GM21737 (cell line): ENCODE measurements around the gene BCL7A.
"Not testable (repeated sequence)": the region's sequence is repeated elsewhere in the genome, so short reads cannot be mapped to it uniquely, and the experiment has no call there.

Experiments used
- ATAC-seq: cut with Tn5 transposase; IDR thresholded peaks from one replicate; pipeline ENCODE4 v1.9.1; 2021; ENCODE audit warnings: mild to moderate bottlenecking, moderate library complexity; ENCODE audit not compliant: unreplicated experiment

BCL7A gene

DNA sequence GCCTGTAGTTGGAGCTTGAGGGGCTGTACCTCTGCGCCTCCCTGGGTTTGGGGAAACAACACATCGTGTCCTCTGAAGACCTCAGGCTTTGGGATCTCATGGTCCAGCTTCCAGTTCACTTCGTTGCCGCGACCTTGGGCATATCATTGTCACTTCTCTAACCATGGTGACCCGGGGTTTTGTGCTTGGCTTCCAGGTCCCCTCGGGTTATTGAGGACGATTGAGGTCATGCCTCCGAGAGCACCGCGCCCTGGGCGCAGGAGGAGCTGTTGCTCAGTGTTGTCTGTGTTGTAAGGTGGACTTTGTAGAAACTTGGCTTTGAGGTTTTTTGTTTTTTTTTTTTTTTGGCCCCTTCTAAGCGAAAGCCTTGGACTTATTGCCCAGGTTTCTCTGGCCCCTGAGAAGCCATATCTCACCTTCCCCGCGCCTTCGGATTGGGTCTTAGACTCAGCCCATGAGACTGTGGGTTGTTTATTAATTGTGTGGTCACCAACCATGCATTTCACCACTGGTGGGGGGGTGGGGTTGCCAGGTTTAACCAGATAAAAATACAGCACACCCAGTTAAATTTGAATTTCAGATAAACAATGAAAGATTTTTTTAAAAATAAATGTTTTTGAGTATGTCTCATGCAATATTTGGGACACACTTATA lies 2.6 kb downstream of the BCL7A start:
- ATAC-seq, result peak; percentile 44

DNA sequence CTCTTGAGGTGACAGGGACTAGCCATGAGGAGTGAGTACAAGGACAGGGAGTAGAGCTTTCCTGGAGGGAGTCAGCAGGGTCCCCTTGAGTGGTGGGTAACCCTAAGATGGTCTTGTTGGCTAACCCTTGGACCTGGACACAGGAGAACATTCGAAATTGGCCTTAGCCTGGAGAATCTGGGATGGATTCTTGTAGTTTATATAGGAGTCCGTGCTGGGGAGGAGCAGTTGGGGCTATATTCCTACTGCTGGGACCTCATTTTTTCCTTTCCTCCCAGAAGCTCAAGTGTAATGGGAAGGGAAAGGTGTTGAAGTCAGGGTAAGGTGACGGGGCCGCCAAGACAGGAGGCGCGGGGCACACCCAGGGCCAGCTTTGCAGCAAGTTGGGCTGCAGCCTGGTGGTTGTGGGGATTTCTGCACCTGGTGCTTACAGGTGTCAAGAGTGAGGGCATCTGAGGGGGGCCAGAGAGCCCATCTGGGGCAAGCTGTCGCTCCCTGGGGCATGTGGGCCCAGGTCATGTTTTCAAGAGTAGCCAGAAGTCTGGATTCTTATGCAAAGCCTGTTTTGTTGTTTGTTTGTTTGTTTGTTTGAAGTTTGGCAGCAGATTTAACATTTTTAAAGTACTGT lies 5.1 kb downstream of the BCL7A start:
- no peak for ATAC-seq

DNA sequence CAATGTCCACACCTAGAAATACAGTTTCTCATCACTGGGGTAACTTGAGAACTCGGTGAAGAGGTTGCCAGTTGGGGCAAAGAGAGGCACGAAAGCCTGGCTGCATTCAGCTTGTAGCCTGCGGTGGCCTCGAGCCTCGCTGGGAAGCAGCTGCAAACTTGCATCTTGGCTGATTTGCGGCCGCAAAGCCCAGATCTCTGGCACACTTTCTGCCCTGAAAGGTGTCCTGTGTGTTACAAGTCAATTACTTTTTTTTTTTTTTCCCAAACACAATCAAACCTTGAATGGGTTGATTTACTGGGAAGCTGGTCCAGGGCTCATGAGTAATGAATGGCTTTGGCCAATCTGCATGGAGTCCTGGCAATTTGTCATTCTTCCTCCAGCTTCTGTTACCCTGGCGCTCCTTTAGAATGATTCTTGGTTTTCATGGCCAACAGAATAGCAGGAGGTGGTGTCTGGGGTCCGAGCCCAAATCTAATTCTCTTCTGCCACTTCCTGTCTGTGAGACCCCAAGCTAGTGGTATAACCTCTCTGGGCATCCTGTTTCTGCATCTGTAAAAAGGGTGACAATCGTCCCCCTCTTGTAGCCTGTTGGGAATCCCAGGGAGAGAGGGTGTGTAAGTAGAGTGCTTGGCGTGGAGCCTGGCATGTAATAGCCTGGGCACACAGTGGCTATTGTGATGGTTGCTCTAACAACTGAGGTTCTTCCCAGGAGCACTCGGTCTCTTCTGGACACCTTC lies 6.7 kb downstream of the BCL7A start:
- no peak for ATAC-seq

DNA sequence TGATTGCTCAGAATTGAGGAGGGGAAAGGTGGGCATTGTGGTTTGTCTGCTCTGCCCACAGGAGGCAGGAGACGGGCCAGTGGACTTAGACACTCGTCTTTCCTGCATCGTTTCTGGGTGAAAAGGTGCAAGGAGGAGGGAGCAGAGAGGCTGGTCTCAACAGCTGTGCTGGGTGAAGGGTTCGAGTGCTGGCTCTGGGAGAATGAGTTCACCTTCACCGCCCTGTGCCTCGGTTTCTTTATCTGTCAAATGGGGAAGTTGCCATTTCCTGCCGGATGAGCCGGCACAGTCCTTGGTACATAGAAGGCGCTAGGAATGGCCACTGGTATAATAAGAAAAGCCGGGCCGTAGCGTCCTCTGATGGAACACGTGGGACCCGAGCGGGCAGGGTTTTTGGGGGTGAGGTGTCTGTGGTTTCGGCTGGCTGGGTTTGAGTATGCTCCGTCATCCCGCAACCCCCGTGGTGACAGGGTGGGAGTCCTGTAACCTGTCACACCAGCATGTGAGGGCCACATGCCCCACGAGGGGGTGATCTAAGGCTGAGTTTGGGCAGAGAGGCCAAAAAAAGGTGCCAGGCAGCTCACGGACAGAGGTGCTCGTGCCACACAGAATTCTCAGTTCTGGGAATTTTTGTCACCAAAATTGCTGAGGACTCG lies 7.3 kb downstream of the BCL7A start:
- no peak for ATAC-seq

DNA sequence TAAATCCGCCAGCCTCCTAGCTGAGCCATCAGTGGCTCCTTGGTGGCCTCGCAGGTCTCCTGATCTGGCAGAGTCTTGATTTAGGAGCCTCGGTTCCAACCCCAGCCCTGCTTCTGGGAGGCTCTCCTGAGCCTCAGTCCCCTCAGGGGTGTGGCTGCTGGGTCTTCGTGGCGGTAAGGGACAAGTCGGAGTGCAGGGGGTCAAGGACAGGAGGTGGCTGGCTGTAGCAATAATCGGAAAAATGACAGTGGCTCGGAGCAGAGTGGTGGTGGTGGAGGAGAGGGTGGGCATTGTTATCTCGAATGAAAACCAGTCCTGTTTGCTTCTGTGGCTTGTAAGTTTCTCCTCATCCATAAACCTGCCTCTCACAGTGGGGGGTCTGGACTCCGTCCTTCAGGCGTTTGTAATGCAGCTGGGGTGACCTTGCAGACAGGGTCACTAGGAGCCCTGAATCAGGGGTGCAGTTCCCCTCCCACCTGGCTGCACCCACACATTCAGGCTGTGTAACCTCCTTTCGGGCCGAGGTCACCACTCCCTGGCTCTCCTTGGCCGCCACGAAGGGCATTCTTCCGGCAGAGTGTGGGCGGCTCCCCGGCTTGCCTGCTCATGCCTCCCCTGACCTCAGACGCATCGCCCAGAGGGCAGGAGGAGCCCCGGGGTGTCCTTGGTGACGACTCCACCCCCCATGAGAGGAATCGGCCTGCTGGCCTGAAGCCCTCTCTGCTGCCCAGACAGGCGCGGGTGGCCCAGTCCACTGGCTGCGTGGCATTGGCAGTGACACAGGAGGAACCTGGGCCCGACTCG lies 8.1 kb downstream of the BCL7A start:
- ATAC-seq, result no peak

DNA sequence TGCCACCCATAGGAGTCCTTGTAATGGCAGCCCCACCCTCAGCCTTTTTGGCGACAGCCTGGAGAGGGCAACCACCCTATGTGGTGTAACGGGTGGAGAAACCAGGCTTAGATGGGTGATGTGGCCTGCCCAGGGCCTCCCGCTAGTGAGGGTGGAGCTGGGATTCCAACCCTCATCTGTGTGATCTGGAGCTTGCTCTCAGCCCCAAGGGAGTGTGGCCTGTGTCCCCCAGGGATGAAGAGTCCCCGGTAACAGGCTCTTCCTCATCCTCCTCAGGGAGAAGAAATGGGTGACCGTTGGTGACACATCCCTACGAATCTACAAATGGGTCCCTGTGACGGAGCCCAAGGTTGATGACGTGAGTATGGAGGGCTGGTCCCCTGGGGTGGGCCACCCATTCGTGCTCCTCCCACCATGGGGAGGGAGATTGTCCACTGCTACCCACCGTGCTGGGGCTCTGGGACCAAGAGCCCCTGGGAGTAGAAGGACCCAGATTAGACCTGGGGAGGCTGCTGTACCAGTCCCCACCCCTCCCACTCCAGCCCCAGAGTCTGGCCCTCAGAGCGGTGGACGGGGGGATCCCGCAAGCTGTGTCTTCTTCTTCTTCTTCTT lies 8.8 kb downstream of the BCL7A start:
- ATAC-seq, result no peak

DNA sequence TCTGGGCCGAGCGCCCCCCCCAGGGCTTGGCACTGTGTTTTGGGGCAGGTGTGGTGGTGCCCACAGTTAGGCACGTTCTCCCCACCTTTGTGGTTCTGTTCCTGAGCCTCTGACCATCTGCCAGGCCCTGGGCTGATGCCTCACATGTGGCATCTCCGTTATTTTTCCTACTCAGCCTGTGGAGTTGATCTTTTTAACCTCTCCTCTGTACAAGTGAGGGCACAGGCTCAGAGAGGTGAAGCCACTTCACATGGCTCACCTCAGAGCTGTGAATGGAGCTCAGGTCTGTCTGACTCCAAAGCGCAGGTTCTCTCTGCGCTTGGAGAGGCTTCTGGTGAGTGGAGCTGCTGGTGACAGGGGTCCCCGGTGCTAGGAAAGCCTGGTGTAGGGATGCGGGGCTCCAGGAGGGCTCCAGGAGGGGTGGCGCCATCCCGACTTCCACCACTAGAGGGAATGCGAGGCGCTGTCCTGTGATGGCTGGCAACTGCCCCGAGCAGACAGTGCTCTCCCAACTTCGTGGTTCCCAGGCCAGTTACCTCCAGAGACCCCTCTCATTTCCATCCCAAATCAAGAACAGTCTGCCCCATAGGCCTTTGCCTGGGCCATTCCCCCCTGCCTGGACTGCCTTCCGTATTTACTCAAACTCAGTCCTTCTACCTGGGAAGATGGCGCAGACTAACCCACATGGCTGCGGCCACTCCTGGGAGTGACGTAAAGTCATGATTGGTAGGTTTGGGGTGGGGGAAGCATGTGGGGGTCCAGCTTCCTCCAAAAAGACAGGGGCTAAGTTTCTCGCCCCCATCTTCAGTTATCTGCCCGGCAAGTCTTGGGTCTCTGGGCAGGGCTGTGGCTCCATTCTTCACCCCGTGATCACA lies 9.9 kb downstream of the BCL7A start:
- ATAC-seq, result no peak

DNA sequence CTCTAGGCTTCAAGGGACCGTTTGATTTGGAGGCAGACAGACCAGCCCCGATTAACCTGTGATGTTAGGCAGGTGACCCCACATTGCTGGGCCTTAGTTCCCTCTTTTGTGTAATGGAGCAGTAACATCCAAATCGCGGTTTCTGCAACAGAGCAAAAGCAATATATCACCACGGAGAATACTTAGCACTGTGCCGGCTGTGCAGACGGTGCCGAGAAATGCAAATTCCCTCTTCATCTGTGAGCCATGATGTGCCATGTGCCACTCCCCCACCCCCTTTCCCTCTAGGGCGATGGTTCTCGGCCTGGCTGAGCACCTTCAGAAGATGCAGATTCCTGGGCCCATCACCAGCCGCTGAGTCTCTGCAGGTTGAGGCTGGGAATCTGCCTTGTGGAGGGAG lies 10.9 kb downstream of the BCL7A start:
- ATAC-seq, result no peak

DNA sequence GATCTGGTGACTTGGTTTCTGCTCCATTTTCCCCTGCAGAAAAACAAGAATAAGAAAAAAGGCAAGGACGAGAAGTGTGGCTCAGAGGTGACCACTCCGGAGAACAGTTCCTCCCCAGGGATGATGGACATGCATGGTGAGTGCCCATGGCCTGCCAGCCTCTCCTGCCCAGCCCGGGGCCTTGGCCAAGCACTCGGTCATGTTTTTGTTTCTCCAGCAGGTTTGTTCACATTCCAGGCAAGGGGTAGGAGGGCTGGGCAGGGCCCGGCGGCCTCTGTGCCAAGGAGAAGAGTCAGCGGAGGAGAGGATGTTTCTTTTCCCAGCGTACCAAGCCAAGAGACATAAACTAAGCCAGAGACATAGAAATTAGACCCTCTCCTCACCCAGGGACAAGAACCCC lies 13.6 kb downstream of the BCL7A start:
- ATAC-seq, result no peak

DNA sequence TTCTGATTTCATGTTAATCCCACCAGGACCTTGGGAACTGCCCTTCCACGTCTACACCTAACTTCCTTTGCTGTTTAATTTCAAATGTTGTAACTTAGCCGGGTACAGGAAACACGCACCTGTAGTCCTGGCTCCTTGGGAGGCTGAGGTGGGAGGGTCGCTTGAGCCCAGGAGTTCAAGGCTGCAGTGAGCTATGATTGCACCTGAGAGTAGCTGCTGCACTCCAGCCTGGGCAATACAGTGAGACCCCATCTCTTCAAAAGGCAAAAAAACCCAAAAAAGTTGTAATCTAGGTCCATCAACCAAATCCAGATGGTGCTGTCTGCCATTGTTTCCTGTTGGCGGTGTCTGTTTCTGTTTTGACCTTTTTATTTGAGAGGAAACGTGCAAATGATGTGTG lies 14.5 kb downstream of the BCL7A start:
- no peak for ATAC-seq

DNA sequence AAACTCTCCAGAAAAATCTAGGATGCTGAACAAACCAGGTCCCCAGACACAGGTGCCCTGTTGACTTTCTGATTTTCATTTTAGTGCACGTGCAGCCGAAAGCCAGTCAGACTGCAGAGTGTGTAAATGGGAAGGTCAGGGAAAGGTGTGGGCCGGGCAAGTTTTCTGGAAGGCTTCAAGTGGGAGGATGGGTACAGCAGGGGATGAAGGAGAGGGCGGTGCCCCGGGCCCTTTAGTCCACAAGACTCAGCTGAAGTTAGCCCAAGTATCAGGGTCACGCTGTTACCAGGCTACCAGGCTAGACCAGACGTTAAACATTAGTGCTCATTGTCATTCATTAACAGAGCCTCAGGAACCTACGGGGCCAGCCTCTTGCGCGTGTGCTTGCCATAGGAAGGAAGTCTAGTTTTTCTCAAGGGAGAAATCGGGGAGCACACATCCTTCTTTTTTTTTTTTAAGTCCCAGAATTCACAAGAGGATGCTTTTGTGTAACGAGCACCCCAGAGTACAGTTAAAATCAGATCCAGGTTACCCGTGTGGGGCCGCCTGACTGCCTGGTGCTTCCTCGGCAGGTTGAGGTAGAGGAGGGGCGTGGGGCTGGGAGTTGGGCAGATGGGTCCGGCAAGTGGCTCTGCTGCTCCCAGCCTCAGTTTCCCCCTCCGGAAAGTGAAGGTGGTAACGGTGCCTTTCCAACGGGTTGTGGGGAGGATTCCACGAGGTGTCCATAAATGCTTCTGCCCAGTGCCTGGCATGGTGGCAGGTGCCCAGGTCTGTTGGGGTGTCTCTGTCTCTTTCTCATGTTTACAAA lies 19.1 kb downstream of the BCL7A start:
- no peak for ATAC-seq

DNA sequence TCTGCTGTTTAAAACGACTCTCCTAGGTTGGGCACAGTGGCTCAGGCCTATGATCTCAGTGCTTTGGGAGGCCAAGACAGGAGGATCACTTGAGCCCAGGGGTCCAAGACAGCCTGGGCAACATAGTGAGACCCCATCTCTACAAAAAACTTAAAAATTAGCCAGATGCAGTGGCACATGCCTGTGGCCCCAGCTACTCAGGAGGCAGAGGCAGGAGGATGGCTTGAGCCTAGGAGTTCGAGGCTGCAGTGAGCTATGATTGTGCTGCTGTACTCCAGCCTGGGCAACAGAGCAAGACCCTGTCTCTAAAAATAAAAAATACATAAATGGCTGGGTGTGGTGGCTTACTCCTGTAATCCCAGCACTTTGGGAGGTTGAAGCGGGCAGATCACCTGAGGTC lies 19.8 kb downstream of the BCL7A start:
- not testable (repeated sequence) for ATAC-seq

DNA sequence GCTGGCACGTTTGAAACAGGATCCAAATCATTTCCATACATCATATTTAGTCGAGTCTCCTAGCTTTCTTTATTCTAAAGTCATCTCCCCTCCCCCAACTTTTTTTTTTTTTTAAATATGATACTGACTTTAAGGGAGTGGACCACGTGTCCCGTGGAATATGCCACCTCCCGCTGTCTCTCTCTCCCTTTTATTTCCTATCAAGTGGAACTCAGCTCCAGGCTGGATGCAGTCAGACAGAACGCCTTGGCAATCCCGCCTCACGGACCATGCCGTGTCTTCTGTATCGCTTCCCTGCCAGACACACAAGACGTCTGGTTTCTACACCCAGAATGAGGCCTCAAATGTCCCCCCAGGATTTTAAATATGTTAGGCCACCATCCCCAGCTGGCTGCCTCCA lies 21.2 kb downstream of the BCL7A start:
- no peak for ATAC-seq

DNA sequence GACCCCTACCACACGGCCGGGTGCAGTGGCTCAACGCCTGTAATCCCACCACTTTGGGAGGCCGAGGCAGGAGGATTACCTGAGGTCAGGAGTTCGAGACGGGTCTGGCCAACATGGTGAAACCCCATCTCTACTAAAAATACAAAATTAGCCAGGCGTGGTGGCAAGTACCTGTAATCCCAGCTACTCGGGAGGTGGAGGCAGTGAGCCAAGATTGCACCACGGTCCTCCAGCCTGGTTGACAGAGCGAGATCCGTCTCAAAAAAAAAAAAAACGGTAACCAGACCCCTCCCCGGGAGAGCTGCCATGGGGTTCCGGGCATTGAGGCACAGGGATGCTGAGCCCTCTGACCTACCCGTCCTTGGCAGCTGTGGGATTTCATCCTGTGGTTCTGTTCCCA lies 21.8 kb downstream of the BCL7A start:
- ATAC-seq, result no peak

DNA sequence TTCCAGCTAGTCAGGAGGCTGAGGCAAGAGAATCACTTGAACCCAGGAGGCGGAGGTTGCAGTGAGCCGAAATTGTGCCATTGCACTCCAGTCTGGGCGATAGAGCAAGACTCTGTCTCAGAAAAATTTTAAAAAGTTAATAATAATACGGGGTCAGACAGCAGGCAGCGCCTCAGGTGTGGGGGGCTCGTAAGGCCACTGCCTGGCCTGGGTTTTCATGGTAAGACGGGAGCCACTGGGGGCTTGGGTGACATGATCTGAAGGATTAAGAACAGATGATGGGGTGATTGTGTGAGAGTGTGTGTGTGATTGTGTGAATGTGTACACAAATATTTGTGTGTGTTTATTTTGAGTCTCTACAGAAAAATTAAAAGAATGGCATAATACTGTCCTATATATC lies 23.6 kb downstream of the BCL7A start:
- ATAC-seq, result no peak

DNA sequence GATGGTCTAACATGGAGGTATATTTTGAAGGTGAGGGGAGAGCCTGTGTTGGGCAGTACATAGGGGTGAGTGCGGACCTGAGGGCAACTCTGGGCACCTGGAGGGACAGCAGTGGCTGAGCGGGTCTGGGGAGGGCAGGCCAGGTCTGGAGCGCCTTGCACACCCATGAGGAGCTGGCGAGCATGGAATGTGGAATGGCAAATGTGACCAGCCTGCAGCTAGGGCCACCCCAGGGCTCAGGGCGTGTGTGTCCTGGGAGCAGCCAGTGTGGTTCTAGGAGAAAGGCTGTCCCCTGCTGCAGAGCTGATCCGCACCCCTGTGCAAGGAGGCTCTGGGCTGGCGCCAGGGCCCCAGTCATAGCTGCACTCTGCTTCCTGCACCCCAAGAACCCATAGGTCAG lies 24.5 kb downstream of the BCL7A start:
- no peak for ATAC-seq

DNA sequence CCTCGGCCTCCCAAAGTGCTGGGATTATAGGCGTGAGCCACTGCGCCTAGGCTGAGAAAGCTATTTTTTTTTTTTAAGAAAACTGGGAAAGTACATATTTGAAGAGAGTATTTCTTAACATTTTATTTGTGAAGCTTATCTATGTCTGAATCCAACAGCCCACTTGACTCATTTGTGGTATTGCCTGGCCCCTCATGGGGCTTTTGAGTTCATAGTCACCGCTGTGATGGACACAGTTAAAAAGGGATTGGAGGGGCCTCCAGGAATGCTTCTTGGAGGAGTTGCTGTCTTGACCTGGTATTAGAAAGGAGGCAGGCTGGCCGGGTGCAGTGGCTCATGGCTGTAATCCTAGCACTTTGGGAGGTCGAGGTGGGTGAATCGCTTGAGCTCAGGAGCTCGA lies 26.5 kb downstream of the BCL7A start:
- no peak for ATAC-seq

DNA sequence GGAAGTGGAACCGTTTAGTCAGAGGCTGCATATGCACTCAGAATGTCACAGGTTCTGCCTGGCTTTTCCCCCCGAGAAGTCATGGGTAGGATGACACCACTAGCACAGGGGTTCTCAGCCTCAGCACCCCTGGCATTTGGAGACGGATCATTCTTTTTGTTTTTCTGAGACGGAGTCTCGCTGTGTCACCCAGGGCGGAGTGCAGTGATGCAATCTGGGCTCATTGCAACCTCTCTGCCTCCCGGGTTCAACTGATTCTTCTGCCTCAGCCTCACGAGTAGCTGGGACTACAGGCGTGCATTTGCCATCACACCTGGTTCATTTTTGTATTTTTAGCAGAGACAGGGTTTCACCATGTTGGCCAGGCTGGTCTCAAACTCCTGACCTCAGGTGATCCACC lies 28.1 kb downstream of the BCL7A start:
- no peak for ATAC-seq

DNA sequence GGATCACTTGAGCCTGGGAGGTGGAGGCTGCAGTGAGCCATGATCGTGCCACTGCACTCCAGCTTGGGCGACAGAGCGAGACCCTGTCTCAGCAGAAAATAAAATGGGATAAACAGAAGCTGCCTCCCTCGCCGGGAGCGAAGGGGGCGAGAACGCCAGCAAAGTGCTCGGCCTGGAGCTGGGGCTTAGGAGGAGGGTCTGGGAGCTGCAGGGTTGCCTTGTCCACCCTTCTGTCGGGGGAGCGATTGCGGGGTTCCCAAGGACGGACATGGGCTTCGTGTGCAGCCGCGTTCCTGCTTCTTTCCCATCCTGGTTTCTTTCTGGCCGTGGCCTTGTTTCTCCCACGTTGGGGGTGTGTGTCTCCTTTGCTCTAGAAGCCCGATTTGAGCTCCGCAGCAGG lies 29.0 kb downstream of the BCL7A start:
- no peak for ATAC-seq
